Stimulated activated naive CD8-positive, alpha-beta T cell treated with anti-CD3 and anti-CD28 coated beads, Interleukin-15, Interleukin-2, amounts not matched to agents 100 ng/mL and 50 ng/mL, for 24 hours (primary cell): ENCODE data around the gene TBC1D4.
"Not testable (repeated sequence)": the region's sequence is repeated elsewhere in the genome, so short reads cannot be mapped to it uniquely, and the experiment has no call there.

Experiments
- H3K27ac Mint-ChIP-seq: one replicate; pipeline ENCODE4 v1.8.0; 2021; ENCODE audit warnings: mild to moderate bottlenecking, mixed read lengths
- H3K27me3 Mint-ChIP-seq: one replicate; pipeline ENCODE4 v1.8.0; 2021; ENCODE audit warnings: mixed read lengths
- H3K36me3 Mint-ChIP-seq: one replicate; pipeline ENCODE4 v1.8.0; 2021; ENCODE audit warnings: low read depth, mixed read lengths
- H3K4me1 Mint-ChIP-seq: one replicate; pipeline ENCODE4 v1.8.0; 2021; ENCODE audit warnings: low read depth, mixed read lengths
- H3K4me3 Mint-ChIP-seq: one replicate; pipeline ENCODE4 v1.8.0; 2021; ENCODE audit warnings: mild to moderate bottlenecking, mixed read lengths
- H3K9me3 Mint-ChIP-seq: one replicate; pipeline ENCODE4 v1.8.0; 2021; ENCODE audit warnings: mixed read lengths

The TBC1D4 gene

DNA sequence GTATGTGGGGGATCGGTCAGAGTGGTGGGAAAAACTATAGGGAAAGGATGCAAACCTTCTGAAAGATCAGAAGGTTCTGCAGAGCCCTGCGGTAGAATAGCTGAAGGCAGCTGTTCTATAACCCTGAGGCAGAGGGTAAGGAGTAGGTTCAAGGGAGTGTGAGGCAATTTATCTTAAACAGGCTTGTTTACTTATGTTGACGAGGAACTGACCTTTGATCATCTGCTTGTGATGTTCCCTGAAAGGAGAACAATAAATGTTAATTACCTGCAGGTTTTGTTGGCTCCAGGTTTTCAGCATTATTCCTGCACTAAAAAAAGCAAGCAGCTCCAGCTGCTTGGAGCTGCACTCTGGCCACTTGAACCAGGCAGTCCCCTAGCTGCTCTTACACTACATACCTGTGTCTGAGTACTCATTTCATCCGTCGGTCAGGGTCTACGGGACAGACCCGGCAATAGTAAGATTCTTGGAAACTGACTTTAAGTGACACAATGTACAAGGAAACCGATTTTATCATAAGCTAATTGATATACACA, 202.1 kb downstream of the TBC1D4 start:
- Mint-ChIP-seq H3K4me1 (no peaks in the 10 kb centered on the region), H3K9me3 (peaks cover 6% of the 10 kb centered on the region), H3K4me3 (no peak overlapping the region), H3K36me3 (peaks cover 26% of the 10 kb centered on the region), H3K27ac (no peak overlapping the region), H3K27me3 (no peaks in the 10 kb centered on the region)

DNA sequence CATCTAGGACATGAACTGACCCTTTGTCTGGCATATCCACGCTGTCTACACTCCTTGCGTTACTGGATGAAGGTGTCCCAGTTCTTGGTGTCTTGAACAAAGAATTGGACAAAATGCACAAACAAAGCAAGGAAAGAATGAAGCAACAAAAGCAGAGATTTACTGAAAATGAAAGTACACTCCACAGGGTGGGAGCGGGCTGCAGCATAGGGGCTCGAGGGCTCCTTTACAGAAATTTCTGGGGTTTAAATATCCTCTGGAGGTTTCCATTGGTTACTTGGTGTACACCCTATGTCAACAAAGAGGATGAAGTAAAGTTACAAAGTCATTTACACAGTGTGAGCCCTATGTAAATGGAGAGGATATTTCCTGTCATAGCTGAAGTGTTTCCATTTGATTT, 208.3 kb downstream of the TBC1D4 start:
- not testable (repeated sequence) for H3K27me3 Mint-ChIP-seq, H3K4me1 Mint-ChIP-seq, H3K36me3 Mint-ChIP-seq, H3K27ac Mint-ChIP-seq, H3K4me3 Mint-ChIP-seq
- H3K9me3 Mint-ChIP-seq, result peaks cover 12% of the 10 kb centered on the region

DNA sequence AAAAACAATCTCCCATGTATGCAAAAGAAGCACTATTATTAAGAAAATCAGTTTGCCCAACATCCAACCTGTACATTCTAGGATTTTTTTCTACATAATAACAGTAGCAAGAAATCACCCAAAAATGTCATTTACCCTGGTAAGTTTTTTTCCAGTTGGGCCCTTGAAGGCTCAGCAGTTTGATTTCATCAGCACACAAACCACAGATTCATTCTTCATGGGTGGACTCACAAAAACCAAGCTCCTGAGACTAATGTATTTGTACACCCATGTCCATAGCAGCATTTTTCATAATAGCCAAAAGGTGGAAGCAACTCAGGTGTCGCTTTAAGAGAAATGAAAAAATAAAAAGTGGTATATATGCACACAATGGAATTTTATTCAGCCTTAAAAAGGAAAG, 210.1 kb downstream of the TBC1D4 start:
- H3K9me3 Mint-ChIP-seq, result peaks cover 12% of the 10 kb centered on the region
- H3K36me3 Mint-ChIP-seq, result no peaks in the 10 kb centered on the region
- H3K27ac Mint-ChIP-seq, result no peak overlapping the region
- H3K4me3 Mint-ChIP-seq, result no peak overlapping the region
- H3K4me1 Mint-ChIP-seq, result no peaks in the 10 kb centered on the region
- no peaks in the 10 kb centered on the region for H3K27me3 Mint-ChIP-seq

DNA sequence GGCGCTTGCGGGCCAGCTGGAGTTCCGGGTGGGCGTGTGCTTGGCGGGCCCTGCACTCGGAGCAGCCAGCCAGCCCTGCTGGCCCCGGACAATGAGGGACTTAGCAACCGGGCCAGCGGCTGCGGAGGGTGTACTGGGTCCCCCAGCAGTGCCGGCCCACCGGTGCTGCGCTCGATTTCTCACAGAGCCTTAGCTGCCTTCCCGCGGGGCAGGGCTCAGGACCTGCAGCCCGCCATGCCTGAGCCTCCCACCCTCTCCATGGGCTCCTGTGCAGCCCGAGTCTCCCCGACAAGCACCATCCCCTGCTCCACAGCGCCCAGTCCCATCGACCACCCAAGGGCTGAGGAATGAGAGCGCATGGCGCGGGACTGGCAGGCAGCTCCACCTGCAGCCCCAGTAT, 213.5 kb downstream of the TBC1D4 start:
- not testable (repeated sequence) for H3K4me3 Mint-ChIP-seq, H3K36me3 Mint-ChIP-seq, H3K9me3 Mint-ChIP-seq, H3K27me3 Mint-ChIP-seq, H3K27ac Mint-ChIP-seq, H3K4me1 Mint-ChIP-seq

DNA sequence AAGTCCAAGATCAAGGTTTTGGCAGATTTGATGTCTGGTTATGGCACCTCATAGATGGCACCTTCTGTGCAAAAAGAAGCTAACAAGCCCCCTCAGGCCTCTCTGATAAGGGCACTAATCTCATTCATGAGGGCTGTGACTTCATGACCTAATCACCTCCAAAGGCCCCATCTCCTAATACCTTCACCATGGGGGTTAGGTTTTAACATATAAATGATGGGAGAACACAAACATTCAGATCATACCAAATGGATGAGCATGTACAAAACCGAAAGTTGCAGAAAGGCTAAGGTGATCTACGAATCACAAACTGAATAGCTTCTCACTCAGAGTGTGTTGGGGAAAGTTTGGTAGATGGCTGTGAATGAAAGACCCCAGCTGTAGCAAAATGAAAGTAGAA, 217.4 kb downstream of the TBC1D4 start:
- Mint-ChIP-seq H3K27ac (no peak overlapping the region), H3K27me3 (peaks cover 3% of the 10 kb centered on the region), H3K9me3 (no peaks in the 10 kb centered on the region)

DNA sequence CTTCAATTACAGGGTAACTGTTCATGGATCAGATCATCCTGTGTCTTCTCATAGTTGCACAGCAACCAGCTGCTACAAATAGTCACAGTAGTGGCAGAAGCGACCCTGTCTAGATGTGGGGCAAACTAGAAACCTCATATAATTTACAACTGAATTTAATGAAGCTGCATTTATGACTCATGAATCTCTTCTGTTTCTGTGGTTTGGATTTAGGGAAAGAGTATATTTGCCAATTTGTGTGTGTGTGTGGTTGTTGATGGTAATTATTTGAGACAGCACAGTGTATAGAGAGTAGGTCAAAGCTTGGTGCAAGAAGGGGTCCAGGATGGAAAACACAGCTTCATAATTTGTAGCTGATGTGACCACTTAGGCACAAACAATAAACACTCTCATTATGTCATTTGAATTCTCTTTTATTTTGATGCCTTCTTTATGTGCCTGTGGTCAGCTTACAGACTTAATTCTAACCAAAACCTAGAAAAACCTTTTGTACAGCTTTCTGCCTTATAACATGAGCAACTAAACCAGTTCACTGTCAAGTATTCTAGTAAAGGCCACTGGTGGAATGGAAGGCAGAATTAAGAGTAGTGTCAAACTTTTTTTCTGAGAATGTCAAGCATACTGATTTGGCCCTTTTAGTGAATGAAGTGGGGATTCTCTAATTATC, 218.1 kb downstream of the TBC1D4 start:
- H3K36me3 Mint-ChIP-seq, result no peaks in the 10 kb centered on the region
- no peak overlapping the region for H3K27ac Mint-ChIP-seq
- no peaks in the 10 kb centered on the region for H3K9me3 Mint-ChIP-seq
- H3K4me3 Mint-ChIP-seq, result no peak overlapping the region
- H3K27me3 Mint-ChIP-seq, result peaks cover 3% of the 10 kb centered on the region
- H3K4me1 Mint-ChIP-seq, result peaks cover 5% of the 10 kb centered on the region

More for the DNA sequence above, 217.4 kb downstream of the TBC1D4 start:
- no peaks in the 10 kb centered on the region for H3K36me3 Mint-ChIP-seq
- peaks cover 5% of the 10 kb centered on the region for H3K4me1 Mint-ChIP-seq
- H3K4me3 Mint-ChIP-seq, result no peak overlapping the region

DNA sequence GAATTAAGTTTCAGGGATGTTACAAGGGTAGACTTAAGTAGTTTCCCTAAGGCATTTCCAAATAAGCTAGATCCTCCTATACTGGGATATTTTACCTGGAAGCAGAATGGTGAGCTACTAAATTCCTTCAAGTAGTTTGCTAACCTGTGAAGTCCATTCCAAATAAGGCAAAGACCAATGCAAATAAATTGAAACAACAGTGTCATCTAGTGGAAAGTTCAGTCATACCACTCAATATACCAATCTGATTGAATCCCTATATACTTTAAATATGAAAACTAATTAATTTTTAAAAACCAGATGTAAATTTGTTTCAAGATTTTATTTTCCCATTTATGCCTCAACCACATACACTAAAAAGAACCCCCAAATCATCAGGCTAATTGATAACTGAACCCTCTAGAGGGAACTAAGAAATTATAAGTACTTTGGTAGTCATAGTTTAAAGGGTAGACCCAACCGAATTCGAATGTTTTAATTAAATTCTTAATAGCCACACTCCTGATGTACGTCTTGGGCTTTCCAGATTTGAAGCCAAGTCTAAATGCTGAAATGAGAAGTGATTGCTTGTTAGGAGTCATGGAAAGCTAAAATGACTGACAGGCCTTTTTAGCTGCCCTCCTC, 223.7 kb downstream of the TBC1D4 start:
- Mint-ChIP-seq H3K4me1 (no peaks in the 10 kb centered on the region), H3K27me3 (peaks cover 17% of the 10 kb centered on the region), H3K36me3 (no peaks in the 10 kb centered on the region), H3K4me3 (no peak overlapping the region), H3K27ac (no peak overlapping the region), H3K9me3 (no peaks in the 10 kb centered on the region)

DNA sequence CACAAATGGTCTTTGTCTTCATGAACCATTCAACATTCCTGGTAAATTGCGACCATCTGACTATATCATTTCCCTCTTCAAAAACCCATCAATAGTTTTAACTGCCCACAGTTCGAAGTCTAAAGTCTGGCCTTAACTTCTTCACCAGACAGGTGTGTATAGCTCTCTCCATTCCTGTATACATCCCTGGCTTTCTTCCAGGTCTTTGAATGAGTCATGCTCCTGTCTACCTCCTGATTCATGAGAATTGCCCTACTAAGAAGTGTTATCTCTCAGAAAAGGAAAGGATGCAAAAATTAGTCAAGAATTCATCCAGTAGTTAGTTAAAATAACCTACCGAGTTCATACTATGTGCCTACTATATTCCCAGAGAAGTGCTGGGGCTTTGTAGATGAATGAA, 225.0 kb downstream of the TBC1D4 start:
- no peak overlapping the region for H3K4me3 Mint-ChIP-seq
- H3K9me3 Mint-ChIP-seq, result no peaks in the 10 kb centered on the region
- no peak overlapping the region for H3K27ac Mint-ChIP-seq
- H3K27me3 Mint-ChIP-seq, result peaks cover 19% of the 10 kb centered on the region
- H3K36me3 Mint-ChIP-seq, result no peaks in the 10 kb centered on the region
- H3K4me1 Mint-ChIP-seq, result no peaks in the 10 kb centered on the region

DNA sequence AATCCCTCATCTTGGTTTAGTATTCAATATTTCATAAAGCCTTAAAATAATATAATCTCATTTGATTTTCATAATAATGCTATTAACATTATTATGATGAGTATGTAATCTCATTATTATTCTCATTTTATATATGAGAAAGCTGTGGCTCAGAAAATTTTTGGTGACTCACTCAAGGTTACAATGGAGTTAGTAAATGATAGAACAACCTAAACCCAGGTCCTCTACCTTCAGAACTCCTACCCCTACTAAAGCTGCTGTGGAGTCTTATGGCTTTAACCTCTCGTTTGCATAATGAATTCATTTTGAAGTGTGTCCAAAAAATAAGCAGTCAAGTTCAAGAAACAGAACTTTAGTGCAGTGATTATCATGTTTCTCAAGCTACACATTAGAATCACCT, 226.3 kb downstream of the TBC1D4 start:
- Mint-ChIP-seq H3K36me3 (no peaks in the 10 kb centered on the region), H3K4me3 (no peak overlapping the region), H3K9me3 (no peaks in the 10 kb centered on the region), H3K4me1 (no peaks in the 10 kb centered on the region), H3K27ac (no peak overlapping the region), H3K27me3 (peaks cover 28% of the 10 kb centered on the region)

DNA sequence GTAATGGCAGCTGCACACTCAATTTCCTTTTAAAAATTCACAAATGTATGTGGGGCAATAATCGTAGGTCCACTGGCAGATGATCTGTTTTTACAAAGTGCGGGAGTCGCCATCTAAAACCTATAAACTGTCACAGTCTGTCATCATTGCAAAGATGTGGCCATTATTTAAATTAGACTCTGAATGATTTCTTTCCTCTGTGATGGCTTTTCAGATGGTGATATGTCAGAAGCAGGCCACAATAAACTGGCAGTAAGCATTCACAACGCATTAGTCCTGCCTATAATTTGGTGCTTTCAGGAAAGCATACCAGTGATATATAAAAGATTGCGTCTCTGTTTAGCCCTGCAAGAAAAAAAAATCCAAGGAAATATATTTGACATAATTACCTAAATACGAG, 226.8 kb downstream of the TBC1D4 start:
- no peak overlapping the region for H3K27ac Mint-ChIP-seq
- H3K27me3 Mint-ChIP-seq, result peaks cover 28% of the 10 kb centered on the region
- no peak overlapping the region for H3K4me3 Mint-ChIP-seq
- H3K36me3 Mint-ChIP-seq, result no peaks in the 10 kb centered on the region
- H3K4me1 Mint-ChIP-seq, result no peaks in the 10 kb centered on the region
- H3K9me3 Mint-ChIP-seq, result no peaks in the 10 kb centered on the region

DNA sequence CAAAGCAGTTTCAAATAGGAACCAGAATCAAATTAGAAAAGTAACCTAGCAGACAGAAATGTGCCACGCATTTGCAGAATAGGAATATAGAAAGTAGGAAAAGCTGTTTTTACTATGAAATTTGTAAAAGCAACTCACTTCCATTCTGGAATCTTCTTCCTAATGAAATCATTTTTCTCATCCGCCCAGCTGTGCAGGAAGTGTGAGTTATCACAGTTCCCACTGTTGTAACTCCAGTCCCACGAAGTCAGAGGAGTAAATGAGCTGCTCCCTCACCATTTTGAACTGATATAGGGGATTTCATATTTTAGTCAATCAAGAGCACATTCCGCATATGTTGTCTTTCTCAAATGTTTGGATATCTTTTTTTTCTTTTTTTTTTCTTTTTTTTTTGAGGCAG, 230.8 kb downstream of the TBC1D4 start:
- Mint-ChIP-seq H3K27me3 (peaks cover 31% of the 10 kb centered on the region), H3K4me3 (no peak overlapping the region), H3K27ac (no peak overlapping the region), H3K4me1 (no peaks in the 10 kb centered on the region), H3K36me3 (no peaks in the 10 kb centered on the region), H3K9me3 (no peaks in the 10 kb centered on the region)

DNA sequence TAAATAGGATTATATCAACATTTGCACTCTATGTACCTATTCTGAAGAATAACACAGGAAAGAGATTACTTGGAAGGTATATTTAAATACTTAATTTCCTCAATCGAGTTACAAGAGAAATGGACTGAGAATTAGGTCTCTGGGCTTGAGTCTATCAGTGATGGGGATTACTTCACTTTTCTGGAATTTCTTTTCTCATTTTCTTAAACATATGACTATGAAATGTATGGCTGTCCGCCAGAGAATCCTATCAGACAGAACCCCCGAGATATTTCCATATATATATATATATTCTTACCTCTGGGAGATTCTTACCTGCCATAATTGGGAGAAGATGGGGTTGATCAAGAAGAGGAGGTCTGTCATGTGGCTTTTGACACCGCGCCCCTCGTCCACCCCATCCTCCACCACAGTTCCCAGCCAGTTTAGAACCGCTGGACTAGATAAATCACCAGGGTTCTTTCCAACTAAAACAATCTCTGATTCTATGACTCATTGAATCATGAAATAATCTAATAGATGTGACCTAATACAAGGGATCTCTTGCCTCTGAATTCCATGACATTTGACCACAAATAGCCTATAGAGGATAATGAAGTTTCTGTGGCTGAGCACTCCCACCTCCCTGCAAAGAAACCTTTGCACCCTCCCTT, 231.3 kb downstream of the TBC1D4 start:
- Mint-ChIP-seq H3K27ac (no peak overlapping the region), H3K36me3 (no peaks in the 10 kb centered on the region), H3K4me3 (no peak overlapping the region), H3K4me1 (no peaks in the 10 kb centered on the region), H3K27me3 (peaks cover 35% of the 10 kb centered on the region), H3K9me3 (peaks cover 3% of the 10 kb centered on the region)

DNA sequence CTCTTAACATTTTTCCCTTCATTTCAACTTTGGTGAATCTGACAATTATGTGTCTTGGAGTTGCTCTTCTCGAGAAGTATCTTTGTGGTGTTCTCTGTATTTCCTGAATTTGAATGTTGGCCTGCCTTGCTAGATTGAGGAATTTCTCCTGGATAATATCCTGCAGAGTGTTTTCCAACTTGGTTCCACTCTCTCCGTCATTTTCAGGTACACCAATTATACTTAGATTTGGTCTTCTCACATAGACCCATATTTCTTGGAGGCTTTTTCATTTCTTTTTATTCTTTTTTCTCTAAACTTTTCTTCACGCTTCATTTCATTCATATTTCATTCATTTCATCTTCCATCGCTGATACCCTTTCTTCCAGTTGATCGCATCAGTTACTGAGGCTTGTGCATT, 236.4 kb downstream of the TBC1D4 start:
- not testable (repeated sequence) for H3K4me3 Mint-ChIP-seq, H3K9me3 Mint-ChIP-seq, H3K36me3 Mint-ChIP-seq, H3K4me1 Mint-ChIP-seq, H3K27ac Mint-ChIP-seq
- H3K27me3 Mint-ChIP-seq, result peaks cover 19% of the 10 kb centered on the region

DNA sequence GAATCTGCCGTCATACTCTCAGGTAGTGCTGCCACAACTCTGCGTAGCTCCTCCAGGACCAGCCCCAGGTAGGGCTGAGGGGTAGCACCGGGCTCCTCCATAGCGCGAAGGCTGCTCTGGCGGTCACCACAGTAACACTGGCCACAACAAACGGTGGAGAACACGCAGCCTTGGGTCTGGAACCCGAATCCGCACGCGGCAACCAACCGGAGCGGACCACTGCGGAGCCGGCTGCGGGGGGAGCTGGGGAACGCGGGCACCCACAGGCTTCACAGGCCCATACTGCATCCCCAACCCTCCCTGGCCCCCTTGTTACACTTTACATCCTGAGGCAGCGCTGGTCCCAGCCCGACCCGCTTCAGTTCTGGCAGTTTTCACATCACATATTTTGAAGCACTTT, 241.7 kb downstream of the TBC1D4 start:
- not testable (repeated sequence) for H3K4me1 Mint-ChIP-seq, H3K27ac Mint-ChIP-seq, H3K36me3 Mint-ChIP-seq, H3K4me3 Mint-ChIP-seq
- H3K9me3 Mint-ChIP-seq, result peaks cover 20% of the 10 kb centered on the region
- peaks cover 15% of the 10 kb centered on the region for H3K27me3 Mint-ChIP-seq

DNA sequence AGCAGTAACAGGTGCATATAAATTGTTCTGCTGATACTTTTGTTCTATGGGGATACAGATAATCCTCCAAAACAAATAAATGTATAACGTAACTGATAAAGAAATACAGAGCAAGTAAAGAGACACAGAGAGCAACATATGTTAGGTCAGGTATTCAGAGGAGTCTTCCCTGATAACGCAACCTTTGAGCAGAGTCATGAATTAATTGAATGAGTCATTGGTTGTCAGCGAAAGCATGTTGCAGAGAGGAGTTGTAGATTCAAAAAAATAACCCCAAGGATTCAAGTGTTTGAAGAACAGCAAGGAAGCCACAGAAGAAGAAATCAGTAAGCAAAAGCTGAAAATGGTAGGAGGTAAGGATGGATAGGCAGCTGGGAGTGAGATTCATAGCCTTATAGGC, 245.2 kb downstream of the TBC1D4 start:
- Mint-ChIP-seq H3K4me3 (no peak overlapping the region), H3K27me3 (peaks cover 8% of the 10 kb centered on the region), H3K4me1 (no peaks in the 10 kb centered on the region), H3K27ac (no peak overlapping the region), H3K36me3 (no peaks in the 10 kb centered on the region), H3K9me3 (peaks cover 20% of the 10 kb centered on the region)
